Thyroid gland (tissue), 4 donors: ENCODE results near the gene FIP1L1.

Source experiments
- CTCF ChIP-seq, 6 experiments: fragments of 200-600 bp in 3 of 6; fragments of 450-650 bp in 3 of 6; sonication (generic) in 3 of 6; IDR thresholded peaks; one replicate each; pipeline ENCODE4 v1.5.1; 2016 to 2019; ENCODE audit warnings: antibody characterized with exemption in 6 of 6, mild to moderate bottlenecking in 2 of 6, inconsistent platforms in 1 of 6, moderate library complexity in 1 of 6
- POLR2A ChIP-seq, 2 donors: fragments of 450-650 bp; IDR thresholded peaks; one replicate each; pipeline ENCODE4 v1.6.1; 2017; ENCODE audit warnings: antibody characterized with exemption in 2 of 2, mild to moderate bottlenecking in 2 of 2, moderate library complexity in 1 of 2

- TF ChIP-seq CTCF (IDR thresholded peaks at IDR 0.05) (no peak), POLR2A (IDR thresholded peaks at IDR 0.05) (no peak)
These were observed 11.1 kb upstream of the FIP1L1 start for GRCh38 chr4:53366301-53366716.
